HL-60/S4 treated with retinoic acid at 250 ng/mL for 4 days and 3 days (cell line): ENCODE data around the gene CYP17A1.
"Not testable (repeated sequence)": the region's sequence is repeated elsewhere in the genome, so short reads cannot be mapped to it uniquely, and the experiment has no call there.

Experiments used
- in situ Hi-C: fragments of 300-500 bp; cut with MboI; formaldehyde crosslinking; loops from 2 replicates; pipeline ENCODE4 v1.7.0; 2022; ENCODE audit warnings: low sequenced_read_pairs

The CYP17A1 gene, protein sequence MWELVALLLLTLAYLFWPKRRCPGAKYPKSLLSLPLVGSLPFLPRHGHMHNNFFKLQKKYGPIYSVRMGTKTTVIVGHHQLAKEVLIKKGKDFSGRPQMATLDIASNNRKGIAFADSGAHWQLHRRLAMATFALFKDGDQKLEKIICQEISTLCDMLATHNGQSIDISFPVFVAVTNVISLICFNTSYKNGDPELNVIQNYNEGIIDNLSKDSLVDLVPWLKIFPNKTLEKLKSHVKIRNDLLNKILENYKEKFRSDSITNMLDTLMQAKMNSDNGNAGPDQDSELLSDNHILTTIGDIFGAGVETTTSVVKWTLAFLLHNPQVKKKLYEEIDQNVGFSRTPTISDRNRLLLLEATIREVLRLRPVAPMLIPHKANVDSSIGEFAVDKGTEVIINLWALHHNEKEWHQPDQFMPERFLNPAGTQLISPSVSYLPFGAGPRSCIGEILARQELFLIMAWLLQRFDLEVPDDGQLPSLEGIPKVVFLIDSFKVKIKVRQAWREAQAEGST

DNA sequence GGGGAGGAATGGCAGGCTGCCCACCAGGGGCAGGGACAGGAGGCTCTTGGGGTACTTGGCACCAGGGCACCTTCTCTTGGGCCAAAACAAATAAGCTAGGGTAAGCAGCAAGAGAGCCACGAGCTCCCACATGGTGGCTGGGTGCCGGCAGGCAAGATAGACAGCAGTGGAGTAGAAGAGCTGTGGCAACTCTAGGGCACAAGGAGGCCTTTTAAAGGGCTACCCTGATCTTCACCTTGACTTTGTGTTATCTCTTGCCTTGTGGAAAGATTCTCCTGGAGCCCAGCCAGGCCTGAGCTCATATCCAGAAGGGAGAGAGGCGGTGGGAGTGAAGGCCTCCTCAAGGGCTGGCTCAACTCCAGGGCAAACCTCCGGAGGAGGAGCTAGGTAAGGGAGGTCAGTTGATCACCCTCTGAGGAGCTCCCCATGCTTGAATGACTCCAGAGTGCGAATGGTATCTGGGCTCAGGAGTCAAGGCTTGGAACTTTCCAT lies at the start of gene CYP17A1:
TSS of gene CYP17A1 (minus strand) at position 184 of the 492 bp plus-strand sequence. CDS start at position 132, 52 bp downstream.
- in situ Hi-C loops = no loop called here

DNA sequence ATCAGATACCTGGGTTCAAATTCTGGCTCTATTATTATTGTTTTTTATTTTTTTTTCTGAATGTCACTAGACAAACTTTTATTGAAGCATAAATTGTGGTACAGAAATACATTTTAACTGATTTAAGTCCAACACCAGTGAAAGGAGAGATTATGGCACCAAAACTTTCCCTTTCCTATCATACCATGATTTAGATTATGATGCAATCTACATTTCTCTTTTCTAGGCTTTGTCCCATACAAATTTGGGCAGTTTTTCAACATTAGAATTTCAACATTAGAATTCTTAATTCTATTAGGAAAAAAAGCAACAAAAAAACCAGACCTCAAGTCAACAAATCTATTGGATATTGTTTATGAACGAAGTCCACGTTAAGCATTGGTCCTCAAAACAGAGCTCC lies 43.0 kb upstream of the CYP17A1 start:
- in situ Hi-C loops = no loop called here

- in situ Hi-C loops = no loop called here
Observed at GRCh38 chr10:102878629-102879028, 41.4 kb upstream of the CYP17A1 start.

DNA sequence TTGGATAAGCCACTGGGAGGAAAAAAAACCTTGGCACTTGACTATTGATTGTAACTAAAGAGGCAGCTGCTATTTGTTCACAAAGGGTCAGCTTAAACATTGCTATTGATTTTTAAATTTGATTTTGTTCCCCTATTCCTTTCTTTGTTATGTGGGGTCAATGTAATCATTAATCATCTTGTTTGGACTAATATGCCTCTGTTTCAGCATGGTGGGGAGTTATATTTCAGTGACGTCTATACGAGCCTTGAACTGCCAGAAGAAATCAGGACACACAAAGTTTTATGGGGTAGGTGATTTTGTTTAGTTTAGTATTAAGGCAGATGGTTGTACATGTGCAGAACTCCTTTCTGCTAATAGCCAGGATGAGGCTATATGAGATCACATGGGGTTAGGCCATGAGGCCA lies 39.5 kb upstream of the CYP17A1 start:
- in situ Hi-C loops = no loop called here

DNA sequence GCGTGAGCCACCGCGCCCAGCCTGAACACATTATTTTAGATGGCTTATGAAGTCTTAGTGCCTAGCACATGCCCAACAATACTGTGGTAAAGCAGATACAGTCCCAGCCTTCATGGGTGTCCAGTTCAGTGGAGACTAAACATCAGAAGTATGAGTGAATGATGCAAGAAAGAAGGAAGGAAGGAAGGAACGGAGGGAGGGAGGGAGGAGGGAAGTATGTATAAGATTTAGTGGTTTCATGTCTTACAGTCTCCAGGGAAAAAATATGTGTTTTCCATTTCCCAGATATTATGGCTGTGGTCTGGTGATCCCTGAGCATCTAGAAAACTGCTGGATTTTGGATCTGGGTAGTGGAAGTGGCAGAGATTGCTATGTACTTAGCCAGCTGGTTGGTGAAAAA lies 35.0 kb upstream of the CYP17A1 start:
- in situ Hi-C loops = no loop called here

GRCh38 chr10:102870221-102870620 lies 33.0 kb upstream of the CYP17A1 start:
- in situ Hi-C loops = no loop called here

DNA sequence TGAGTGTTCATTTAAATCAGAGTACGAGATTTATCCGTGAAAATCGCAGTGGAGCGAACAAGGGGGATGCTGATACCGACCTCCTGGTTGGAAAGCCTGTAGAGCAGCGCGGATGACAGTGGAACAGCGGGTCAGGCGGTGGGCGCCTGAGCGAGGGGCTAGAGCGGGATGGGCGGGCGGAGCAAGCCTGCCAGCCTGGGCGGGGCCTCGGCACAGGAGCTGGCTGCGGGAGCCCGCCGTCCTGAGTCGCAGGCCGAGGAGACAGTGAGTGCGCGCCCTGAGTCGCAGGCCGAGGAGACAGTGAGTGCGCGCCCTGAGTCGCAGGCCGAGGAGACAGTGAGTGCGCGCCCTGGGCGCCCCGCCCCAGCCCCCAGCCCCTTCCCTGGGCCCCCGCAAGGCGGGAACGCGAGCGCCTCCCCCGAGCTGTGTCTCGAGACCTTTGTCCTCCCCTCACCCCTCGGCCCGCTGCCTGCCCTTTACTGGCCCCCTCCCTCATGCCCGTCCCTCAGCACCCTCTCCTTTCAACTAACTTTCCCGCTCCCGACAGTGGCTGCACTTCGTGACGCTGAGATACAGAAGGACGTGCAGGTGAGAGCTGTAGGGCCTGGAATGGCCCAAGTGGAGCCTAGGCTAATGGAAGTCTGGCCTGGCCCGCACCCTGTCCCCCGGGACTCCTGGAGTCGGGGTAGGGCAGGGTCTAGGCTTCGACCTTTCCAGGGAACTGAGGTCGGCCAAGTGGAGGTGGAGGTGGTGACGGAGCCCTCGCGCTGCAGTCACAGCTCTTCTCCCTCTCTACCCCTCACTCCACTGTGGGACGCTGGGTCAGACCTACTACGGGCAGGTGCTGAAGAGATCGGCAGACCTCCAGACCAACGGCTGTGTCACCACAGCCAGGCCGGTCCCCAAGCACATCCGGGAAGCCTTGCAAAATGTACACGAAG lies 32.3 kb upstream of the CYP17A1 start, which contains the start of gene AS3MT:
TSS of gene AS3MT (plus strand) at position 213 of the 941 bp plus-strand sequence. CDS start at position 336, 123 bp downstream.
- in situ Hi-C loops = no loop called here

DNA sequence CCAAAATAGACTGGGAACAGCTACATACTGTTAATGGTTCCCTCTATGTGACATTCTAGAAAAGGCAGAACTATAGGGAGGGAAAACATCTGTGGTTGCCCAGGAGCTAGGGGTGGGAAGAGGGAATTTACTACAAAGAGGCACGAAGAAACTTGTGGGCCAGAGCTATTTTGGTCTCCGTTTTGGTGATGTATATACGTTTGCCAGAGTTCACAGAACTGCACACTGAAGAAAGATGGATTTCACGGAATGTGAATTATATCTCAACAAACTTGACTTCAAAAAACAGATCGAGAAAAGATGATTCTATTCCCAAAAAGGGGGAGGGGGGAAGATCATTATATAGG lies 31.7 kb upstream of the CYP17A1 start:
- in situ Hi-C loops = no loop called here

DNA sequence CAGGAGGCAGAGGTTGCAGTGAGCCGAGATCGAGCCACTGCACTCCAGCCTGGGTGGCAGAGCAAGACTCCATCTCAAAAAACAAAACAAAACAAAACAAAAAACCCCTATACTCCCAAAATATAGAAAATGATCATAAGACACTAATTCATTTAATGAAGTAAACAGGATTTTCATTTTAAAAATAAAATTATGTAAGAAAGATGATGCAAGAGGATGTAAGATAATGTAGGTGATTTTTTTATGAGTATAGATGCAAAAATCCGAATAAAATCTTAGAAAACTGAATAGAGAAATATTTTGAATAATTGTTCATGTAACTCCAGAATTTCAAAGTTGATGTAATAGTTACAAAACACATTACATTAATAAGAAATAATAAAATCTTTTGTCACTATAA lies 28.4 kb upstream of the CYP17A1 start:
- in situ Hi-C loops = no loop called here

DNA sequence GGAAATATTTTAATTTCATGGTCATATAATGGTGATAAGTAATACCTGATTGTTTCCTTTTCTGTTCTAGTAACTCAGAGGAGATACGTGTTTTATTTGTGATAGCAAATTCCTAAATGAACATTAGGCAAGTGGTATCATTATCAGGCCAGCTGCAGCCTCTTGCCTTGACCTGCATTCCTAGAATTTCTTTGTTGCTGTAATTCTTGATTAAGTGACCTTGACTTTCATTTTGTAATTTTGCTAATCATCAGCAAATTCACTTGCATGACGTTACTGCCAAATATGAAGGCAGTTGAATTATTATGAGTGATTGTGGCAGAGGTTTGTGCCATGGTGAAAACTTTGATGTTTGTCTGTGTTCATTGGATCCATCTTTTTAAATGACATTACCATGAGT lies 26.4 kb upstream of the CYP17A1 start:
- in situ Hi-C loops = no loop called here

DNA sequence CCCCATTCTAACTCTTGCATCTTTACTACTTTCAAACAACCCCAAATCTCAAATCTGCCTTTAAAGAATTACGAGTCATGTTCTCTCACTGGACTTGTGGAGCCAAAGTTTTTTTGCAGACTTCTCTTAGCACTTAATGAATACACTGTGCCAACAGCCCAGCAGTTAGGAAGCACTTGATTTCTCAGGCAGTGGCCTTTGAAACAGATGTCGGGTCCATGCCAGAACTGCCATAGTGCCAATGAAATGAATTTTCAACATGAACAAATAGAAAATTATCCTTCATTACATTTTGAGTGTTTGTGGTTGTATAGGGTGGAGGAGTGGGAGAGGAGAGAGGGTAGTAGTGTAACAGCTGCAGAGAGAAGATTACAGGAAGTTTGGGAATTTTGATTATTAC lies 22.7 kb upstream of the CYP17A1 start:
- in situ Hi-C loops = no loop called here

- in situ Hi-C loops = no loop called here
Observed at GRCh38 chr10:102856758-102857424, 19.7 kb upstream of the CYP17A1 start.

DNA sequence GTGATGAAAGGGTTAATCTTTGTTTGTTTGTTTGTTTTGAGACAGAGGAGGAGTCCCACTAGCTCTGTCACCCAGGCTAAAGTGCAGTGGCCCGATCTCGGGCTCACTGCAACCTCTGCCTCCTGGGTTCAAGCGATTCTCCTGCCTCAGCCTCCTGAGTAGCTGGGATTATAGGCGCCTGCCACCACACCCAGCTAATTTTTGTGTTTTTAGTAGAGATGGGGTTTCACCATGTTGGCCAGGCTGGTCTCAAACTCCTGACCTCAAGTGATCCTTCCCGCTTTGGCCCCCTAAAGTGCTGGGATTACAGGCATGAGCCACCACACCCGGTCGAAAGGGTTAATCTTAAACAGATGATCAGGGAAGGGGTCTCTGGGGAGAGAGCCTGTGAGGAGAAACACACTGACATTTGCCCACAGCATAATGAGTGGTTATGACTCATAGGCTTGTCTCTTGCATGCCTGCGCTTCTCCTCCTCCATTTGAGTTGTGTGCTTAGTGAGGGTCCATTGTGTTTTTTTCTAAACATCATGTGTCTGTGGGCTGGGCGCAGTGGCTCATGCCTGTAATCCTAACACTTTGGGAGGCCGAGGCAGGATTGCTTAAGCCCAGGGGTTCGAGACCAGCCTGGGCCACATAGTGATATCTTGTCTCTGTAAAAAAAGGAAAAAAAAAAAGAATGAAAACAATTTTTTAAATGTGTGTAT lies 18.7 kb upstream of the CYP17A1 start:
- in situ Hi-C loops = not testable (repeated sequence)

DNA sequence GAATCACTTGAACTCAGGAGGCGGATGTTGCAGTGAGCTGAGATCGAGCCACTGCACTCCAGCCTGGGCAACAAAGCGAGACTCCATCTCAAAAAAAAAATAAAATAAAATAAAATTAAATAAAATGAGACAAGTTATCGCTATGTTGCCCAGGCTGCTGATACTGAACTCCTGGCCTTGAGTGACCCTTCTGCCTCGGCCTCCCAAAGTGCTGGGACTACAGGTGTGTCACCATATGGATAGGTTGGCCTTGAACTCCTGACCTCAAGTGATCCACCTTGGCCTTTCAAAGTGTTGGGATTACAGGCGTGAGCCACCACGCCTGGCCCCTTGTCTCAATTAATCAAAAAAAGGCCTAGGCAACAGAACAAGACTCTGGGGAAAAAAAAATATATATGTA lies 16.0 kb upstream of the CYP17A1 start:
- in situ Hi-C loops = not testable (repeated sequence)

- in situ Hi-C loops = no loop called here
Observed at GRCh38 chr10:102850025-102850518, 12.9 kb upstream of the CYP17A1 start.

GRCh38 chr10:102845352-102845902 lies 8.2 kb upstream of the CYP17A1 start:
- in situ Hi-C loops = no loop called here

- in situ Hi-C loops = not testable (repeated sequence)
Observed at GRCh38 chr10:102844190-102844776, 7.1 kb upstream of the CYP17A1 start.

DNA sequence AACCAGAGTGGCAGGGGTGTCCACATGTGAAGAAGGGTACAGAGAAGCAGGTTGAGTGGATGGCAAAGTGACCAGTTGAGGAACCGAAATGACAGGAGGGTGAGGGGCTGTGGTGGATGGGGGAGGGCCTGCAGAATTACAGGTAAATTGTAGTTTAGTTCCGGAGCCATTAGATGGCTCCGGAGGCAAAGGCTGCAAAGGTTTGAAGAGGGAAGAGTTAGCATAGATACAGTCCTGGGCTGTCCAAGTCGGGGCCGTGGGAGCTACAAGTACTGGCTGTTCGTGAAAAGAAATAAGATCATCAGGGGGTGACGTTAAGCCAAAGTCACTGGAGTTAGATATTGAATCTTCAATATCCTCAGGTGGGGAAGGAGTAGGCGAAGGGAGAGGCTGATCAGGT lies 5.9 kb upstream of the CYP17A1 start:
- in situ Hi-C loops = not testable (repeated sequence)

DNA sequence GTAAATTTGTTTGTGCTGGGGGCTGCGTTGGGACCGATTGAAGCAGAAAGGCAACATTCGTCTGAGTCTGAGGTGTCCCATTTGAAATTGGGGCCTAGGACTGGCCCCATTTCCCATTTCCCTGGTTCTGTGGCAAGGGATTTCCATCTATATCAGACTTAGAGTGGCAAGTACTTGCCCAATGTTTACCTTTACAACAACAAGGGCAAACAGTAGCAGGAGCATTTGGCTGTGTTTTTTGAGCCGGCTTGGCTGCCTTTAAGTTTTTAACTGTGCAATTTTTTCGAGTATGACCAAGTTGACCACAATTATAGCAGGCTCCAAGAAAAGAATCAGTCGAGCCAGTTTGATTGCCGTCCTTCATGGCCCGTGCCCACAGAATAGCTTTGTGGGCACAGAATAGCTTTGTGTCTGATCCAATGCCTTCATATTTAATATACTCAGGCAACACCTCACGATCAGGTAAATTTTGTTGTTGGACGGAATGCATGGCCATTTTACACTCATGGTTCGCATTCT lies 4.7 kb upstream of the CYP17A1 start:
- in situ Hi-C loops = no loop called here
